Activated CD8-positive, alpha-beta memory T cell treated with anti-CD3 and anti-CD28 coated beads, Interleukin-2, amount 10 ng/mL, durations not matched to agents 7 days and 5 days (primary cell): ENCODE measurements around the gene DHX15. TPM values are rescaled to one million over a fixed set of nuclear protein-coding genes. Genes with fewer than 3 reads are reported as not detected.

Experiments used
- ATAC-seq: fragments of 150-1000 bp; cut with Tn5 transposase; one replicate; pipeline ENCODE4 v1.10.0; 2021; ENCODE audit warnings: moderate library complexity
- CTCF ChIA-PET: fragments of 350-600 bp; sonication (Branson Sonifier 250); formaldehyde crosslinking; loops from one replicate; lab custom pipeline; 2021; ENCODE audit warnings: antibody characterized with exemption; lab: Charles Lee
- DNase-seq: peaks from one replicate; pipeline ENCODE4 v3.0.0-alpha.2; 2020
- H3K27ac Mint-ChIP-seq: one replicate; pipeline ENCODE4 v1.8.0; 2021; ENCODE audit warnings: mild to moderate bottlenecking, mixed read lengths
- H3K27me3 Mint-ChIP-seq: one replicate; pipeline ENCODE4 v1.8.0; 2021; ENCODE audit warnings: mixed read lengths
- H3K36me3 Mint-ChIP-seq: one replicate; pipeline ENCODE4 v1.8.0; 2021; ENCODE audit warnings: mild to moderate bottlenecking, mixed read lengths
- H3K4me1 Mint-ChIP-seq: one replicate; pipeline ENCODE4 v1.8.0; 2021; ENCODE audit warnings: mixed read lengths
- H3K4me3 Mint-ChIP-seq: one replicate; pipeline ENCODE4 v1.8.0; 2021; ENCODE audit warnings: mild to moderate bottlenecking, moderate library complexity, mixed read lengths
- H3K9me3 Mint-ChIP-seq: one replicate; pipeline ENCODE4 v1.8.0; 2022; ENCODE audit warnings: low read depth, mixed read lengths
- microRNA-seq: library from miRNA; unstranded; fragments of <30 nt; microRNA quantifications from one replicate; pipeline ENCODE4 v1.2.0, GENCODE V29; 2022
- total RNA-seq, 2 experiments: library from RNA; stranded (reverse); gene quantifications; one replicate each; pipeline ENCODE4 v1.2.3, GENCODE V29; 2021

Gene DHX15
- total RNA-seq, 2 experiments from 2014 or later: 180 to 196 TPM

- Mint-ChIP-seq H3K4me1 (no peaks in the 10 kb centered on the region), H3K27ac (no peak overlapping the region), H3K36me3 (no peaks in the 10 kb centered on the region), H3K27me3 (peaks cover 27% of the 10 kb centered on the region), H3K9me3 (no peaks in the 10 kb centered on the region), H3K4me3 (no peak overlapping the region)
- ATAC-seq (no peak), DNase-seq (no peak)
- CTCF ChIA-PET: no interaction called here
Observed at GRCh38 chr4:24482871-24483270, 101.5 kb downstream of the DHX15 start.

- peaks cover 54% of the 10 kb centered on the region for H3K27me3 Mint-ChIP-seq
Observed at GRCh38 chr4:24477919-24478318, 106.4 kb downstream of the DHX15 start.

More at GRCh38 chr4:24477919-24478318, 106.4 kb downstream of the DHX15 start:
- CTCF ChIA-PET: no interaction called here
- no peaks in the 10 kb centered on the region for H3K9me3 Mint-ChIP-seq
- no peak for ATAC-seq
- H3K36me3 Mint-ChIP-seq: no peaks in the 10 kb centered on the region
- no peak overlapping the region for H3K27ac Mint-ChIP-seq
- DNase-seq: no peak
- H3K4me1 Mint-ChIP-seq: peaks cover 6% of the 10 kb centered on the region
- no peak overlapping the region for H3K4me3 Mint-ChIP-seq

Small RNA genes within 50 kb of the gene (microRNA-seq; reads per million reads assigned to microRNA genes)
- gene MIR573: 19.6 reads per million, percentile 42 among the genes with 10 or more reads in this experiment

Other genes starting within 250 kb of the DHX15 start
- gene SOD3, start 211.0 kb upstream of the DHX15 start, total RNA-seq: not detected